Trophoblast cell (in vitro differentiated cells and primary cell): Measurements from ENCODE around the gene CCDC50.

Source experiments
- DNase-seq, 2 donors: peaks; one replicate each; pipeline ENCODE4 v3.0.0-alpha.2; 2016
- H2AFZ ChIP-seq: 2 replicates; pipeline ENCODE4 v1.6.1; 2013; ENCODE audit warnings: low read length, moderate library complexity, mild to moderate bottlenecking; ENCODE audit not compliant: insufficient read depth, poor library complexity
- H2AK5ac ChIP-seq: 2 replicates; pipeline ENCODE4 v1.6.1; 2013; ENCODE audit warnings: mild to moderate bottlenecking, low read length
- H2BK120ac ChIP-seq: 2 replicates; pipeline ENCODE4 v1.6.1; 2013; ENCODE audit warnings: low read length, mild to moderate bottlenecking, moderate library complexity; ENCODE audit not compliant: insufficient read depth, poor library complexity
- H2BK12ac ChIP-seq: 2 replicates; pipeline ENCODE4 v1.6.1; 2013; ENCODE audit warnings: mild to moderate bottlenecking, low read length, moderate library complexity
- H2BK5ac ChIP-seq: 2 replicates; pipeline ENCODE4 v1.6.1; 2013; ENCODE audit warnings: low read length, low read depth, moderate library complexity, mild to moderate bottlenecking; ENCODE audit not compliant: poor library complexity
- H3K14ac ChIP-seq: 2 replicates; pipeline ENCODE4 v1.6.1; 2013; ENCODE audit warnings: mild to moderate bottlenecking, low read length
- H3K18ac ChIP-seq: 2 replicates; pipeline ENCODE4 v1.6.1; 2013; ENCODE audit warnings: mild to moderate bottlenecking, low read length
- H3K23ac ChIP-seq: 2 replicates; pipeline ENCODE4 v1.6.1; 2013; ENCODE audit warnings: low read length
- H3K27ac ChIP-seq: 2 replicates; pipeline ENCODE4 v1.5.1; 2013; ENCODE audit warnings: low read depth, mild to moderate bottlenecking, inconsistent platforms, low read length, moderate library complexity
- H3K27me3 ChIP-seq: 2 replicates; pipeline ENCODE4 v1.6.1; 2013; ENCODE audit warnings: inconsistent platforms, mild to moderate bottlenecking, low read length, moderate library complexity; ENCODE audit not compliant: insufficient read depth
- H3K36me3 ChIP-seq, 2 experiments: 1 replicate in 1 of 2; 2 replicates in 1 of 2; pipeline ENCODE4 v1.6.1; 2013; ENCODE audit warnings: low read length in 2 of 2, mild to moderate bottlenecking in 2 of 2, moderate library complexity in 1 of 2; ENCODE audit not compliant: insufficient read depth in 2 of 2, control insufficient read depth in 1 of 2
- H3K4ac ChIP-seq: 2 replicates; pipeline ENCODE4 v1.6.1; 2013; ENCODE audit warnings: low read depth, mild to moderate bottlenecking, low read length, moderate library complexity
- H3K4me1 ChIP-seq, 2 experiments: 1 replicate in 1 of 2; 2 replicates in 1 of 2; pipeline ENCODE4 v1.6.1; 2013; ENCODE audit warnings: low read length in 2 of 2, mild to moderate bottlenecking in 2 of 2, moderate library complexity in 1 of 2; ENCODE audit not compliant: insufficient read depth in 2 of 2, control insufficient read depth in 1 of 2
- H3K4me2 ChIP-seq: 2 replicates; pipeline ENCODE4 v1.6.1; 2013; ENCODE audit warnings: inconsistent platforms, mild to moderate bottlenecking, low read length, moderate library complexity
- H3K4me3 ChIP-seq: 2 replicates; pipeline ENCODE4 v1.5.1; 2013; ENCODE audit warnings: mild to moderate bottlenecking, low read depth, low read length, inconsistent platforms
- H3K79me1 ChIP-seq: one replicate; pipeline ENCODE4 v1.6.1; 2013; ENCODE audit warnings: low read length
- H3K79me2 ChIP-seq: 2 replicates; pipeline ENCODE4 v1.6.1; 2013; ENCODE audit warnings: low read length, mild to moderate bottlenecking; ENCODE audit not compliant: control insufficient read depth, insufficient read depth, poor library complexity
- H3K9ac ChIP-seq: 2 replicates; pipeline ENCODE4 v1.6.1; 2013; ENCODE audit warnings: mild to moderate bottlenecking, low read length
- H3K9me3 ChIP-seq: 2 replicates; pipeline ENCODE4 v1.6.1; 2013; ENCODE audit warnings: low read depth, mild to moderate bottlenecking, control low read depth, inconsistent platforms, low read length; ENCODE audit not compliant: insufficient read depth
- H4K12ac ChIP-seq: 2 replicates; pipeline ENCODE4 v1.6.1; 2013; ENCODE audit warnings: low read depth, mild to moderate bottlenecking, low read length, moderate library complexity
- H4K8ac ChIP-seq: 2 replicates; pipeline ENCODE4 v1.6.1; 2013; ENCODE audit warnings: low read depth, mild to moderate bottlenecking, low read length, moderate library complexity
- H4K91ac ChIP-seq: one replicate; pipeline ENCODE4 v1.6.1; 2013; ENCODE audit warnings: low read depth, mild to moderate bottlenecking, low read length, moderate library complexity
- WGBS: extraction: QIAGEN DNeasy Blood & Tissue Kit; methylation state at CpG from one replicate; pipeline ENCODE4 v1.1.7; 2013; ENCODE audit warnings: missing lambda C conversion rate; ENCODE audit not compliant: insufficient read length, insufficient coverage; ENCODE audit errors: extremely low coverage; 5-methylcytosine and 5-hydroxymethylcytosine counted together

Gene CCDC50

DNA sequence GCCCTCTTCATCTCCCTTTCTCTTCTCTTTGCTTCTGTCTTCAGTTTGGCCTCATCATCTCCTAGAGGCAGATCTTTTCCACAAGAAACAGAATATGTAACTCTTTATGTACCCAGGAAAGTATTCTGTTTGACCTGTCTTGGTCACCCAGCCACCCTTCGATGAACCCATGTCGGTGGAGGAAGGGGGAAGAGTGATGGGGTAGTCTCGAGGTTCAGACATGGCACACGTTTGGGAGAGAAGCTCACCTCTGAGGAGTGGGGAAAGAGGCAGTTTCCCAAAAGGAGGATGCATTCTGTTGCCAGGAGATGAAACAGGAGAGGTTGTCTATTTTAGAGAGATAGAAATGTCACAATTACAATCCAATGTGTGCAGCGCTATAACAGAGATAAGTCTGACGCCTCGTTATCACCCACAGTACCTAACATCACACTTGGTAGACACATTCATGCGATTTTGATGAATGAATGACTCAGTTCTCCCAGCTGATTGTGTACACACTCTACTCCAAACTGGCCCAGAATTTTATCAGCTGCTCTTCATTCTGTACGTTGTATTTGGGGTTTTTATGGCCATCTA is 722 bp upstream of the CCDC50 start:
- no peak overlapping the region for H2BK120ac ChIP-seq

DNA sequence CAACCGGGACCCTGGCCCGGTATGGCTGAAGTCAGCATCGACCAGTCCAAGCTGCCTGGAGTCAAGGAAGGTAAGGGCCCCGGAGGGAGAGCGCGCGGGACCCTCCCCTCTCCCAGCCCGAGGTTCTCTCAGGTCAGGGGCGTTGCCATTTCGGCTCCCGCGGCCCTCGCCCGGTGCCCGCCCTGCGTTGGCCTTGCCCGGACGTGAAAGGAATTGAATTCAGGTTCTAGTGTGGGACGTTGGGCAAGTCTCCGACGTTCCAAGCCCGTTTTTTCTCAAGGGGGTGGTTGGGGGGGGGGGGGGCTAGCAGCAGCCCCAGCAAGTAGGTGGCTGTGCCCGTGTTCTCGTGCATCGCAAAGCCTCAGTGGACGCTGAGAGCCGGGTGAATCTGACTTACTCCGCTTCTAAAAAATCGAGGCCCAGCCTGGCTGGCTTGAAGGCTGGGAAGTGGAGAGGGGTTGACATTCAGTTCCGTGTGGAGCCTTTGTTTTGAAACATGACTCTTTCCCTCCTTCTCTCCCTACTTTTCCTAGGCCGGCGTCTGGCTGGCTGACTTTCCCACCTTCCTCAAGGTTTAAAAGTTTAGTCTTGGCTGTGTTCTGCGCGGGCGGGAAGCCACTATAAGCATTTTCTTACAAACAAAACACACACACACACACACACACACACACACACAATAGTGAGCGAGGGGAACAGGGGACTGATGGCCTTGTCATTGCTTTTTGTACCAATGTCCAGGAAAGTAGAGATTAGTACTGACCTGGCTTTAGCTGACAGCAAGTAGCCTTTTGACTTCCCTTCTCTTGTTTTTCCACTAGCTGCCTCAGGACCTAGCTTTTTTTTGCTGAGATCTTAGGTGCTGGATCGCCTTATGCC is 698 bp downstream of the CCDC50 start, which contains the start of gene UTS2B:
Gene UTS2B (minus strand): TSS at position 873 of the 876 bp plus-strand sequence. CDS start 48,337 bp downstream, outside the sequence.
- no peak within 1 kb of the TSS for H2AK5ac ChIP-seq
- H2BK12ac ChIP-seq = peak within 1 kb of the TSS; percentile 3
- peak; percentile 20 to 55 for DNase-seq
- H2BK5ac ChIP-seq = peak within 1 kb of the TSS; percentile 70
- peak within 1 kb of the TSS; percentile 86 for H3K9ac ChIP-seq
- H2BK120ac ChIP-seq = peak within 1 kb of the TSS; percentile 87
- H3K36me3 ChIP-seq = no peaks in the 10 kb centered on the region
- peaks cover 0 to 7% of the 10 kb centered on the region in 2 experiments for H3K4me1 ChIP-seq
- peak within 1 kb of the TSS; percentile 68 for H4K12ac ChIP-seq
- H3K79me2 ChIP-seq = peaks cover 11% of the 10 kb centered on the region
- peak within 1 kb of the TSS; percentile 82 for H3K4ac ChIP-seq
- no peaks in the 10 kb centered on the region for H3K9me3 ChIP-seq
- peak within 1 kb of the TSS; percentile 80 for H2AFZ ChIP-seq
- no peak within 1 kb of the TSS for H3K23ac ChIP-seq
- WGBS = no CpG with 5 or more reads among the region's 37 CpGs
- no peaks in the 10 kb centered on the region for H3K27me3 ChIP-seq
- peak within 1 kb of the TSS; percentile 80 for H3K4me2 ChIP-seq
- peak within 1 kb of the TSS; percentile 81 for H3K27ac ChIP-seq
- H4K8ac ChIP-seq = peak within 1 kb of the TSS; percentile 86
- peak within 1 kb of the TSS; percentile 87 for H3K4me3 ChIP-seq
- peak within 1 kb of the TSS; percentile 94 for H4K91ac ChIP-seq
- peak within 1 kb of the TSS; percentile 63 for H3K18ac ChIP-seq
- peak within 1 kb of the TSS; percentile 78 for H3K14ac ChIP-seq
- peaks cover 12% of the 10 kb centered on the region for H3K79me1 ChIP-seq

More for the DNA sequence above, 722 bp upstream of the CCDC50 start:
- peak overlapping the region; percentile 94 for H4K91ac ChIP-seq
- H3K79me1 ChIP-seq = peaks cover 12% of the 10 kb centered on the region
- H4K8ac ChIP-seq = peak overlapping the region; percentile 86
- DNase-seq = peak in 1 of 2 donors; percentile 4
- H3K79me2 ChIP-seq = peaks cover 11% of the 10 kb centered on the region
- no peaks in the 10 kb centered on the region for H3K36me3 ChIP-seq
- peaks cover 0 to 7% of the 10 kb centered on the region in 2 experiments for H3K4me1 ChIP-seq
- peak overlapping the region; percentile 70 for H2BK5ac ChIP-seq
- no peak overlapping the region for H3K18ac ChIP-seq
- H3K9ac ChIP-seq = no peak overlapping the region
- peak overlapping the region; percentile 80 for H2AFZ ChIP-seq
- peak overlapping the region; percentile 42 for H2BK12ac ChIP-seq
- H3K4ac ChIP-seq = no peak overlapping the region
- WGBS = no CpG with 5 or more reads among the region's 9 CpGs
- peak overlapping the region; percentile 80 for H3K4me2 ChIP-seq
- H3K27me3 ChIP-seq = no peaks in the 10 kb centered on the region
- H3K14ac ChIP-seq = peak overlapping the region; percentile 75
- H3K27ac ChIP-seq = peak overlapping the region; percentile 81
- no peaks in the 10 kb centered on the region for H3K9me3 ChIP-seq
- H3K23ac ChIP-seq = no peak overlapping the region
- peak overlapping the region; percentile 68 for H4K12ac ChIP-seq
- no peak overlapping the region for H3K4me3 ChIP-seq
- H2AK5ac ChIP-seq = peak overlapping the region; percentile 64

DNA sequence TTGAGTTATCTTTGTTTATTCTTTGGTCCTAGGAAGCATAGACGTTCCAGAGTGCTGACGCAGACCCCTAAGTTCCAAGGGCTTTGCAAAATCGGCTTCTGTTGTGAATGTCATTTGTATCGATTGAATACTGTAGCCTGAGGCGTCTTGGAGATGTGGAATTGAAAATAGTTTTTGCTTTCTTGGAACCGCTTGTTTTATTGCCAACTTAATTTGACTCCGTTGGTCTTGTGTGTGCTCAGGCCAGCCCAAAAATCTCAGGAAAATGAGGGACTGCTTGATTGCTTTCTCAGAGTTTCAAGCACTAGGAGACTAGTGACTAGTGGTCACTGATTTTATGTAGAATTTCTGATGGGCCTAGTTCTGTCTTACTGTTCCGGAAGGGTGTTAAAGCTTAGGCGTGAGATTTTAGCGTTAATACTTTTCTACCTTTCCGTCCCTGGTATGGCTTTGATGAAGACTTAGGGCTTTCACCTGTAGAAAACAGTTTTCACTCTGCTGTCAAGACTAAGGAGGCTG is 1.4 kb downstream of the CCDC50 start:
- no peak overlapping the region for H3K18ac ChIP-seq
- no peak overlapping the region for H2AFZ ChIP-seq
- peak overlapping the region; percentile 80 for H3K4me2 ChIP-seq
- H3K4ac ChIP-seq = no peak overlapping the region
- peaks cover 0 to 7% of the 10 kb centered on the region in 2 experiments for H3K4me1 ChIP-seq
- no peak overlapping the region for H2BK12ac ChIP-seq
- WGBS = no CpG with 5 or more reads among the region's 11 CpGs
- peak overlapping the region; percentile 81 for H3K27ac ChIP-seq
- peak overlapping the region; percentile 22 for H2BK5ac ChIP-seq
- no peak overlapping the region for H3K14ac ChIP-seq
- no peak overlapping the region for H2AK5ac ChIP-seq
- peaks cover 11% of the 10 kb centered on the region for H3K79me2 ChIP-seq
- H3K4me3 ChIP-seq = peak overlapping the region; percentile 87
- H3K9me3 ChIP-seq = no peaks in the 10 kb centered on the region
- no peak overlapping the region for H4K8ac ChIP-seq
- no peak overlapping the region for H4K12ac ChIP-seq
- no peaks in the 10 kb centered on the region for H3K36me3 ChIP-seq
- no peak overlapping the region for H4K91ac ChIP-seq
- peak; percentile 20 to 37 for DNase-seq
- peak overlapping the region; percentile 1 for H3K9ac ChIP-seq
- H3K79me1 ChIP-seq = peaks cover 12% of the 10 kb centered on the region
- no peak overlapping the region for H2BK120ac ChIP-seq
- no peak overlapping the region for H3K23ac ChIP-seq
- no peaks in the 10 kb centered on the region for H3K27me3 ChIP-seq

DNA sequence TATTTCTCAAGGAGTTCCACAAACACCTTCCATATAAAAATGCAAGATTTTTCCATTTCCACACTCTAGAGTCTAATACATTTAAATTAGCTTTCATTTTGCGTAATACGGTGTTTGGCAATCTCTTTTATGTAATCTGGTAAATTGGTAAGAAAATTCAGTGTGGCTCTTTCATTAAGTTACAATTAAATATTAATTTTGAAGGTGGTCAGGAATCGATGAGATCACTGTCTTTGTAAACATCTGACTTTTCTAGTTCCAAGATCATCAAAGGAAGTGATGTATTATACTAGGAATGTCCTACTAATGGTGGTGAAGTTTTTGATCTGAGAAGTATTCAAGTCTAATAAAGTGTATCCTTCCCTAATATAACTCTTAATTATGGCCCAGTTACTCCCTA is 2.2 kb downstream of the CCDC50 start:
- Histone ChIP-seq H3K79me2 (peaks cover 11% of the 10 kb centered on the region), H4K91ac (no peak overlapping the region), H3K36me3 (no peaks in the 10 kb centered on the region), H3K9me3 (no peaks in the 10 kb centered on the region), H2AK5ac (no peak overlapping the region), H4K12ac (no peak overlapping the region), H3K4me3 (no peak overlapping the region), H3K18ac (no peak overlapping the region), H3K27me3 (no peaks in the 10 kb centered on the region), H3K4ac (no peak overlapping the region), H3K23ac (no peak overlapping the region), H3K79me1 (peaks cover 12% of the 10 kb centered on the region), H3K4me1 (peaks cover 0 to 7% of the 10 kb centered on the region in 2 experiments), H2BK120ac (no peak overlapping the region), H3K27ac (no peak overlapping the region), H3K14ac (no peak overlapping the region), H3K4me2 (no peak overlapping the region), H4K8ac (no peak overlapping the region), H2BK5ac (no peak overlapping the region), H2BK12ac (no peak overlapping the region), H3K9ac (no peak overlapping the region), H2AFZ (no peak overlapping the region)
- no CpG with 5 or more reads among the region's 3 CpGs for WGBS
- DNase-seq = peak in 1 of 2 donors; percentile 16
